T1000 (cell line): Measurements from ENCODE around the gene TRIM2.

Source experiments
- DNase-seq: peaks from one replicate; lab custom pipeline; 2025; ENCODE audit warnings: mixed read lengths; lab: John Stamatoyannopoulos, UW

TRIM2 gene

GRCh38 chr4:153222707-153223426 lies 18.6 kb downstream of the TRIM2 start:
- DNase-seq: peak; percentile 23

- DNase-seq: no peak
Measured at GRCh38 chr4:153223427-153223801, 19.2 kb downstream of the TRIM2 start.

GRCh38 chr4:153223930-153224329 lies 19.7 kb downstream of the TRIM2 start:
- DNase-seq: no peak

GRCh38 chr4:153224474-153224873 lies 20.2 kb downstream of the TRIM2 start:
- DNase-seq: no peak

- DNase-seq: no peak
Measured at GRCh38 chr4:153227469-153228075, 23.3 kb downstream of the TRIM2 start.

- no peak for DNase-seq
Measured at GRCh38 chr4:153228512-153229140, 24.4 kb downstream of the TRIM2 start.

- no peak for DNase-seq
Measured at GRCh38 chr4:153229545-153229944, 25.3 kb downstream of the TRIM2 start.

GRCh38 chr4:153232768-153233167 lies 28.5 kb downstream of the TRIM2 start:
- no peak for DNase-seq

GRCh38 chr4:153233761-153234371 lies 29.6 kb downstream of the TRIM2 start:
- peak; percentile 32 for DNase-seq

GRCh38 chr4:153234885-153235284 lies 30.6 kb downstream of the TRIM2 start:
- DNase-seq: no peak

- DNase-seq: no peak
Measured at GRCh38 chr4:153238135-153238919, 34.1 kb downstream of the TRIM2 start.

GRCh38 chr4:153239409-153239808 lies 35.2 kb downstream of the TRIM2 start:
- DNase-seq: no peak

GRCh38 chr4:153241295-153241694 lies 37.1 kb downstream of the TRIM2 start:
- no peak for DNase-seq

GRCh38 chr4:153241970-153242838 lies 38.0 kb downstream of the TRIM2 start:
- no peak for DNase-seq

GRCh38 chr4:153242839-153243324 lies 38.6 kb downstream of the TRIM2 start:
- DNase-seq: no peak

GRCh38 chr4:153243468-153243867 lies 39.2 kb downstream of the TRIM2 start:
- no peak for DNase-seq

GRCh38 chr4:153244969-153245368 lies 40.7 kb downstream of the TRIM2 start:
- no peak for DNase-seq

- no peak for DNase-seq
Measured at GRCh38 chr4:153245775-153246174, 41.5 kb downstream of the TRIM2 start.

- no peak for DNase-seq
Measured at GRCh38 chr4:153246446-153247115, 42.3 kb downstream of the TRIM2 start.

GRCh38 chr4:153247116-153247490 lies 42.9 kb downstream of the TRIM2 start:
- DNase-seq: no peak
